ENCODE results near the gene RNF32.

DNA sequence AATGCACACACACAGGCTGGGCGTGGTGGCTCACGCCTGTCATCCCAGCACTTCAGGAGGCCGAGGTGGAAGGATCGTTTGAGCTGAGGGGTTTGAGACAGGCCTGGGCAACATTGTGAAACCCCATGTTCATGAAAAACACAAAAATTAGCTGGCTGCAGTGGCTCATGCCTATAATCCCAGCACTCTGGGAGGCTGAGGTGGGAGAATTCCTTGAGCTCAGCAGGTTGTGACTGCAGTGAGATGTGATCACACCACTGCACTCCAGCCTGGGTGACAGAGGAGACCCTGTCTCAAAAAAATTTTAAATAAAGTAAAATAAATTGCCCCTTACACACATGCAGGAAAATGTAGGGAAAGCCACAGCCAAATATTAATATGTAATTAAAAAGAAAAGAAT is 44.1 kb downstream of the RNF32 start:
- TF ChIP-seq, protein P1, sequence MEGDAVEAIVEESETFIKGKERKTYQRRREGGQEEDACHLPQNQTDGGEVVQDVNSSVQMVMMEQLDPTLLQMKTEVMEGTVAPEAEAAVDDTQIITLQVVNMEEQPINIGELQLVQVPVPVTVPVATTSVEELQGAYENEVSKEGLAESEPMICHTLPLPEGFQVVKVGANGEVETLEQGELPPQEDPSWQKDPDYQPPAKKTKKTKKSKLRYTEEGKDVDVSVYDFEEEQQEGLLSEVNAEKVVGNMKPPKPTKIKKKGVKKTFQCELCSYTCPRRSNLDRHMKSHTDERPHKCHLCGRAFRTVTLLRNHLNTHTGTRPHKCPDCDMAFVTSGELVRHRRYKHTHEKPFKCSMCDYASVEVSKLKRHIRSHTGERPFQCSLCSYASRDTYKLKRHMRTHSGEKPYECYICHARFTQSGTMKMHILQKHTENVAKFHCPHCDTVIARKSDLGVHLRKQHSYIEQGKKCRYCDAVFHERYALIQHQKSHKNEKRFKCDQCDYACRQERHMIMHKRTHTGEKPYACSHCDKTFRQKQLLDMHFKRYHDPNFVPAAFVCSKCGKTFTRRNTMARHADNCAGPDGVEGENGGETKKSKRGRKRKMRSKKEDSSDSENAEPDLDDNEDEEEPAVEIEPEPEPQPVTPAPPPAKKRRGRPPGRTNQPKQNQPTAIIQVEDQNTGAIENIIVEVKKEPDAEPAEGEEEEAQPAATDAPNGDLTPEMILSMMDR (IDR thresholded peaks at IDR 0.05), result no peak
- no peak for TF ChIP-seq POLR2AphosphoS5 (IDR thresholded peaks at IDR 0.05)
